ENCODE results near the gene RIPOR1.

The RIPOR1 gene

GRCh38 chr16:67561824-67562525 lies 33.3 kb downstream of the RIPOR1 start:
- DNase-seq, result peak; percentile 97

- DNase-seq, result no peak
Measured at GRCh38 chr16:67562526-67562917, 33.9 kb downstream of the RIPOR1 start, which contains the start of gene CTCF. CTCF (plus strand) TSS chr16:67562526; CDS start chr16:67610833, 48,307 bp downstream.

- peak; percentile 82 for DNase-seq
Measured at GRCh38 chr16:67562918-67563707, 34.5 kb downstream of the RIPOR1 start.

GRCh38 chr16:67563708-67564468 lies 35.3 kb downstream of the RIPOR1 start:
- DNase-seq, result no peak

GRCh38 chr16:67565470-67566100 lies 37.0 kb downstream of the RIPOR1 start:
- no peak for DNase-seq

- DNase-seq, result no peak
Measured at GRCh38 chr16:67571464-67571863, 42.8 kb downstream of the RIPOR1 start.

GRCh38 chr16:67571981-67572431 lies 43.4 kb downstream of the RIPOR1 start:
- no peak for DNase-seq

GRCh38 chr16:67579686-67580085 lies 51.1 kb downstream of the RIPOR1 start:
- no peak for DNase-seq

- DNase-seq, result no peak
Measured at GRCh38 chr16:67580202-67580601, 51.6 kb downstream of the RIPOR1 start.

- DNase-seq, result no peak
Measured at GRCh38 chr16:67593288-67593687, 64.7 kb downstream of the RIPOR1 start.

GRCh38 chr16:67593701-67594100 lies 65.1 kb downstream of the RIPOR1 start:
- DNase-seq, result no peak

- no peak for DNase-seq
Measured at GRCh38 chr16:67594256-67594915, 65.8 kb downstream of the RIPOR1 start.

- DNase-seq, result peak; percentile 43
Measured at GRCh38 chr16:67594956-67595355, 66.3 kb downstream of the RIPOR1 start.
